ENCODE measurements around the gene CRY1.

The CRY1 gene

DNA sequence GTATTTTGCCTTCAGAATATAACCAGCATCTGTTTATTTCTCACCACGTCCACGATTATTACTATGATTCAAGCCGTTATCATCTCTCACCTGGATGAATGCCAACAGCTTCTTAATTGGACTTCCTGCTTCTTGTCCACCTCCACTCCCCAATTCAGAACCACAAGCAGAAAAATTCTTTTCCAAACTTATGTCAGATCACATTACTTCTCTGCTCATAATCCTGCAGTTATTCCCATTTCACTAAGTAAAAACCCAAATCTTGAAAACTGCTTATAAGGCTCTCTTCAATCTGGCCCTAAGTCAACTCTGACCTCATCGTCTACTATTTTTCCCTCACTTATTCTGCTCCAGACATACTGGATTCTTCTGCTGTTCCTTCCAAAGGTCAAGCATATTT is 2.0 kb downstream of the CRY1 start:
- WGBS, 2 donors (ENCODE audit: extremely low coverage in 2 of 2, insufficient read length in 2 of 2, insufficient replicate concordance in 1 of 2): no CpG with 5 or more reads among the region's 4 CpGs
- Histone ChIP-seq H3K4ac (ENCODE audit: low read length) (no peak overlapping the region), H3K9ac (ENCODE audit: low read depth, low read length, poor library complexity) (no peak overlapping the region), H3K4me1 (ENCODE audit: control insufficient read depth in 2 of 2, insufficient read depth in 1 of 2, low read depth in 1 of 2, low read length in 2 of 2) (peaks cover 0 to 6% of the 10 kb centered on the region in 2 donors), H4K91ac (ENCODE audit: low read depth, low read length, poor library complexity) (no peak overlapping the region), H3K9me3 (replicated peaks in 1 of 2; ENCODE audit: control insufficient read depth in 2 of 2, insufficient read depth in 1 of 2, low read depth in 1 of 2, low read length in 2 of 2) (peaks cover 0 to 2% of the 10 kb centered on the region in 2 donors), H3K4me2 (ENCODE audit: insufficient read depth, low read length, poor library complexity, severe bottlenecking) (no peak overlapping the region), H3K4me3 (ENCODE audit: low read length in 2 of 2) (peak overlapping the region in 1 of 2 donors; percentile 93), H3K36me3 (replicated peaks in 1 of 2; ENCODE audit: control insufficient read depth in 2 of 2, insufficient read depth in 2 of 2, low read length in 2 of 2) (peaks cover 0 to 2% of the 10 kb centered on the region in 2 donors), H4K8ac (ENCODE audit: low read depth, low read length) (no peak overlapping the region), H3K14ac (ENCODE audit: low read length) (no peak overlapping the region), H2BK5ac (ENCODE audit: low read length) (no peak overlapping the region), H2BK15ac (ENCODE audit: low read length) (no peak overlapping the region), H2BK120ac (ENCODE audit: low read depth, low read length) (no peak overlapping the region), H2AFZ (ENCODE audit: low read length) (no peak overlapping the region), H2AK5ac (ENCODE audit: low read depth, low read length) (no peak overlapping the region), H3K27me3 (ENCODE audit: control insufficient read depth in 3 of 3, insufficient read depth in 3 of 3, low read depth in 1 of 3, low read length in 3 of 3) (peaks cover 0 to 3% (median 0%) of the 10 kb centered on the region in 3 experiments), H3K18ac (ENCODE audit: low read length) (no peak overlapping the region), H2BK12ac (ENCODE audit: low read length) (no peak overlapping the region), H3K27ac (replicated peaks; ENCODE audit: low read length) (no peak overlapping the region), H3K23ac (ENCODE audit: low read depth, low read length, poor library complexity) (no peak overlapping the region), H3K79me1 (ENCODE audit: low read depth, low read length) (peaks cover 3% of the 10 kb centered on the region)
- DNase-seq (ENCODE audit: low spot score): no peak

DNA sequence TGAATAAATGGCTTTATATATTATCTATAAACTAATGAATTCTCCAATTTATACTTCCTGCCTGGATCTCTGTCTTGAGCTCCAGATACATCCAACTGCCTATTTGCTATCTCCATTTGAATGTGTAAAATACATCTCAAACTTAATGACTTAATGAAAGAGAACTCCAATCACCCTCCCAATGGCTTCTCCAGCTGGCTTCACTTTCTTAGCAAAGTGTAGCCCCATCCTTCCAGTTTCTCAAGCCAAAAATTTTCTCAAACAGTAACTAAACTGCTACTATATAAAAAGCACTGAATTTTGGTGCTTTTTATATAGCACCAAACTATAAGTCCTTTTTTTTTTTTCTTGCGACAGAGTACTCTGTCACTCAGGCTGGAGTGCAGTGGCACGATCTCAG is 2.6 kb downstream of the CRY1 start:
- H3K27me3 ChIP-seq (ENCODE audit: control insufficient read depth in 3 of 3, insufficient read depth in 3 of 3, low read depth in 1 of 3, low read length in 3 of 3): peaks cover 0 to 3% (median 0%) of the 10 kb centered on the region in 3 experiments
- H3K4ac ChIP-seq (ENCODE audit: low read length): no peak overlapping the region
- no peak overlapping the region for H3K4me2 ChIP-seq (ENCODE audit: insufficient read depth, low read length, poor library complexity, severe bottlenecking)
- H3K4me1 ChIP-seq (ENCODE audit: control insufficient read depth in 2 of 2, insufficient read depth in 1 of 2, low read depth in 1 of 2, low read length in 2 of 2): peaks cover 0 to 6% of the 10 kb centered on the region in 2 donors
- no peak overlapping the region for H3K4me3 ChIP-seq (ENCODE audit: low read length in 2 of 2)
- DNase-seq (ENCODE audit: low spot score): no peak
- no peak overlapping the region for H3K18ac ChIP-seq (ENCODE audit: low read length)
- H4K91ac ChIP-seq (ENCODE audit: low read depth, low read length, poor library complexity): no peak overlapping the region
- H3K23ac ChIP-seq (ENCODE audit: low read depth, low read length, poor library complexity): no peak overlapping the region
- peaks cover 3% of the 10 kb centered on the region for H3K79me1 ChIP-seq (ENCODE audit: low read depth, low read length)
- H3K9ac ChIP-seq (ENCODE audit: low read depth, low read length, poor library complexity): no peak overlapping the region
- no peak overlapping the region for H3K27ac ChIP-seq (replicated peaks; ENCODE audit: low read length)
- no peak overlapping the region for H2AK5ac ChIP-seq (ENCODE audit: low read depth, low read length)
- H3K9me3 ChIP-seq (replicated peaks in 1 of 2; ENCODE audit: control insufficient read depth in 2 of 2, insufficient read depth in 1 of 2, low read depth in 1 of 2, low read length in 2 of 2): peaks cover 0 to 2% of the 10 kb centered on the region in 2 donors
- H3K14ac ChIP-seq (ENCODE audit: low read length): no peak overlapping the region
- no CpG with 5 or more reads among the region's 2 CpGs for WGBS, 2 donors (ENCODE audit: extremely low coverage in 2 of 2, insufficient read length in 2 of 2, insufficient replicate concordance in 1 of 2)
- peaks cover 0 to 2% of the 10 kb centered on the region in 2 donors for H3K36me3 ChIP-seq (replicated peaks in 1 of 2; ENCODE audit: control insufficient read depth in 2 of 2, insufficient read depth in 2 of 2, low read length in 2 of 2)
- no peak overlapping the region for H2BK12ac ChIP-seq (ENCODE audit: low read length)
- H2BK120ac ChIP-seq (ENCODE audit: low read depth, low read length): no peak overlapping the region
- no peak overlapping the region for H2BK15ac ChIP-seq (ENCODE audit: low read length)
- no peak overlapping the region for H4K8ac ChIP-seq (ENCODE audit: low read depth, low read length)
- H2AFZ ChIP-seq (ENCODE audit: low read length): no peak overlapping the region
- H2BK5ac ChIP-seq (ENCODE audit: low read length): no peak overlapping the region

DNA sequence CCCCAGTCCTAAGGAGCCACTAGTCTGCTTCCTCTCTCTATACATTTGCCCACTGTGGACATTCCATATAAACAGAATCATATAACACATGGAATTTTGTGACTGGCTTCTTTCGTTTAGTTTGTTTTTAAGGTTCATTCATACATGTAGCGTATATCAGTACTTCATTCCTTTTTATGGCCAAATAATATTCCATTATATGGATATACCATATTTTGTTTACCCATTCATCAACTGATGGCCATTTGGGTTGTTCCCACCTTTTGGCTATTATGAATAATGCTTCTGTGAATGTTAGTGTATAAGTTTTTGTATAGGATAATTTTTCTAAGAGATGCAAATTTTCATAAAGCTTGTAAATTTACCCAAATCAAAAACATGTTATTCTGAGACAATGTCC is 4.4 kb downstream of the CRY1 start:
- Histone ChIP-seq H3K9me3 (replicated peaks in 1 of 2; ENCODE audit: control insufficient read depth in 2 of 2, insufficient read depth in 1 of 2, low read depth in 1 of 2, low read length in 2 of 2) (no peaks in the 10 kb centered on the region), H3K79me1 (ENCODE audit: low read depth, low read length) (peaks cover 3% of the 10 kb centered on the region), H3K4ac (ENCODE audit: low read length) (no peak overlapping the region), H3K18ac (ENCODE audit: low read length) (no peak overlapping the region), H3K4me1 (ENCODE audit: control insufficient read depth in 2 of 2, insufficient read depth in 1 of 2, low read depth in 1 of 2, low read length in 2 of 2) (peaks cover 0 to 2% of the 10 kb centered on the region in 2 donors), H3K36me3 (replicated peaks in 1 of 2; ENCODE audit: control insufficient read depth in 2 of 2, insufficient read depth in 2 of 2, low read length in 2 of 2) (peaks cover 0 to 2% of the 10 kb centered on the region in 2 donors), H3K4me3 (ENCODE audit: low read length in 2 of 2) (no peak overlapping the region), H4K8ac (ENCODE audit: low read depth, low read length) (no peak overlapping the region), H3K27me3 (ENCODE audit: control insufficient read depth in 3 of 3, insufficient read depth in 3 of 3, low read depth in 1 of 3, low read length in 3 of 3) (no peaks in the 10 kb centered on the region), H3K27ac (replicated peaks; ENCODE audit: low read length) (no peak overlapping the region), H3K14ac (ENCODE audit: low read length) (no peak overlapping the region), H2BK12ac (ENCODE audit: low read length) (no peak overlapping the region), H2BK15ac (ENCODE audit: low read length) (no peak overlapping the region), H3K4me2 (ENCODE audit: insufficient read depth, low read length, poor library complexity, severe bottlenecking) (no peak overlapping the region), H2AK5ac (ENCODE audit: low read depth, low read length) (no peak overlapping the region), H4K91ac (ENCODE audit: low read depth, low read length, poor library complexity) (no peak overlapping the region), H2BK120ac (ENCODE audit: low read depth, low read length) (no peak overlapping the region), H2BK5ac (ENCODE audit: low read length) (no peak overlapping the region), H3K23ac (ENCODE audit: low read depth, low read length, poor library complexity) (no peak overlapping the region), H3K9ac (ENCODE audit: low read depth, low read length, poor library complexity) (no peak overlapping the region), H2AFZ (ENCODE audit: low read length) (no peak overlapping the region)
- no CpG with 5 or more reads among the region's 2 CpGs for WGBS, 2 donors (ENCODE audit: extremely low coverage in 2 of 2, insufficient read length in 2 of 2, insufficient replicate concordance in 1 of 2)
- DNase-seq (ENCODE audit: low spot score): no peak

DNA sequence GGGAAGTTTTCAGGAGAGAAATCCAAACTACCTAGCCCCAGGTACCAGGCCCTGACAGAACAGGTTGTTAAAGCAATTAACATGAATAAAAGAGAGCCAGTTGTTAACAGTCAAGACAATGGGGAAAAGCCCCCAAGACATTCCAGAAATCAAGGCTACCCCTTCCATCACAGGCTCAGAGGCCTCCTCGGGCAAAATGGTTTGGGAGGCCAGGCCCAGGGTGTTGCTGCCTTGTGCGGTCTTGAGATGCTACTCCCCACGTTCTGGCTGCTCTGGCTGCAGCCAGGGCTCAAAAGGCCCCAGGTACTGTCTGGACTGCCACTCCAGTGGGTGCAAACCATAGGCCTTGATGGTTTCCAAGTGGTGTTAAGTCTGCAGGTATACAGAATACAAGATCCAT is 7.0 kb downstream of the CRY1 start:
- WGBS, 2 donors (ENCODE audit: extremely low coverage in 2 of 2, insufficient read length in 2 of 2, insufficient replicate concordance in 1 of 2): no CpG with 5 or more reads among the region's 3 CpGs
- no peak overlapping the region for H3K4me3 ChIP-seq (ENCODE audit: low read length in 2 of 2)

More for the DNA sequence above, 7.0 kb downstream of the CRY1 start:
- Histone ChIP-seq H3K27me3 (ENCODE audit: control insufficient read depth in 3 of 3, insufficient read depth in 3 of 3, low read depth in 1 of 3, low read length in 3 of 3) (no peaks in the 10 kb centered on the region), H4K91ac (ENCODE audit: low read depth, low read length, poor library complexity) (no peak overlapping the region), H3K18ac (ENCODE audit: low read length) (no peak overlapping the region), H3K23ac (ENCODE audit: low read depth, low read length, poor library complexity) (no peak overlapping the region), H3K4me2 (ENCODE audit: insufficient read depth, low read length, poor library complexity, severe bottlenecking) (no peak overlapping the region), H2BK12ac (ENCODE audit: low read length) (no peak overlapping the region), H2BK15ac (ENCODE audit: low read length) (no peak overlapping the region), H2BK5ac (ENCODE audit: low read length) (no peak overlapping the region), H2BK120ac (ENCODE audit: low read depth, low read length) (no peak overlapping the region), H2AK5ac (ENCODE audit: low read depth, low read length) (no peak overlapping the region), H3K36me3 (replicated peaks in 1 of 2; ENCODE audit: control insufficient read depth in 2 of 2, insufficient read depth in 2 of 2, low read length in 2 of 2) (peaks cover 0 to 2% of the 10 kb centered on the region in 2 donors), H3K4ac (ENCODE audit: low read length) (no peak overlapping the region), H2AFZ (ENCODE audit: low read length) (no peak overlapping the region), H3K9me3 (replicated peaks in 1 of 2; ENCODE audit: control insufficient read depth in 2 of 2, insufficient read depth in 1 of 2, low read depth in 1 of 2, low read length in 2 of 2) (no peaks in the 10 kb centered on the region), H3K27ac (replicated peaks; ENCODE audit: low read length) (no peak overlapping the region), H4K8ac (ENCODE audit: low read depth, low read length) (no peak overlapping the region), H3K14ac (ENCODE audit: low read length) (no peak overlapping the region), H3K9ac (ENCODE audit: low read depth, low read length, poor library complexity) (no peak overlapping the region), H3K79me1 (ENCODE audit: low read depth, low read length) (no peaks in the 10 kb centered on the region), H3K4me1 (ENCODE audit: control insufficient read depth in 2 of 2, insufficient read depth in 1 of 2, low read depth in 1 of 2, low read length in 2 of 2) (no peaks in the 10 kb centered on the region)
- DNase-seq (ENCODE audit: low spot score): no peak

Data from neuronal stem cell (in vitro differentiated cells).